Suprapubic skin (tissue), 3 donors: ENCODE data around the gene URAD.

ENCODE experiments used
- EP300 ChIP-seq: sonication (generic); formaldehyde crosslinking; IDR thresholded peaks from one replicate; pipeline ENCODE4 v1.6.1; 2017; ENCODE audit warnings: antibody characterized with exemption
- POLR2A ChIP-seq, 2 donors: fragments of 450-650 bp; IDR thresholded peaks; one replicate each; pipeline ENCODE4 v1.6.1; 2017; ENCODE audit warnings: antibody characterized with exemption in 2 of 2, mild to moderate bottlenecking in 2 of 2, moderate library complexity in 2 of 2
- TF ChIP-seq, protein P1 (sequence below), 2 donors: fragments of 200-600 bp in 1 of 2; fragments of 450-650 bp in 1 of 2; sonication (generic) in 1 of 2; IDR thresholded peaks; one replicate each; pipeline ENCODE4 v1.5.1; 2016 to 2019; ENCODE audit warnings: antibody characterized with exemption in 2 of 2, mild to moderate bottlenecking in 1 of 2, moderate library complexity in 1 of 2

GRCh38 chr13:28027071-28027470, 38.6 kb upstream of the URAD start:
- no peak for TF ChIP-seq EP300
- TF ChIP-seq, protein P1, sequence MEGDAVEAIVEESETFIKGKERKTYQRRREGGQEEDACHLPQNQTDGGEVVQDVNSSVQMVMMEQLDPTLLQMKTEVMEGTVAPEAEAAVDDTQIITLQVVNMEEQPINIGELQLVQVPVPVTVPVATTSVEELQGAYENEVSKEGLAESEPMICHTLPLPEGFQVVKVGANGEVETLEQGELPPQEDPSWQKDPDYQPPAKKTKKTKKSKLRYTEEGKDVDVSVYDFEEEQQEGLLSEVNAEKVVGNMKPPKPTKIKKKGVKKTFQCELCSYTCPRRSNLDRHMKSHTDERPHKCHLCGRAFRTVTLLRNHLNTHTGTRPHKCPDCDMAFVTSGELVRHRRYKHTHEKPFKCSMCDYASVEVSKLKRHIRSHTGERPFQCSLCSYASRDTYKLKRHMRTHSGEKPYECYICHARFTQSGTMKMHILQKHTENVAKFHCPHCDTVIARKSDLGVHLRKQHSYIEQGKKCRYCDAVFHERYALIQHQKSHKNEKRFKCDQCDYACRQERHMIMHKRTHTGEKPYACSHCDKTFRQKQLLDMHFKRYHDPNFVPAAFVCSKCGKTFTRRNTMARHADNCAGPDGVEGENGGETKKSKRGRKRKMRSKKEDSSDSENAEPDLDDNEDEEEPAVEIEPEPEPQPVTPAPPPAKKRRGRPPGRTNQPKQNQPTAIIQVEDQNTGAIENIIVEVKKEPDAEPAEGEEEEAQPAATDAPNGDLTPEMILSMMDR (IDR thresholded peaks at IDR 0.05): no peak
- TF ChIP-seq POLR2A (IDR thresholded peaks at IDR 0.05): no peak
